ENCODE data around the gene MTHFD2L.

DNA sequence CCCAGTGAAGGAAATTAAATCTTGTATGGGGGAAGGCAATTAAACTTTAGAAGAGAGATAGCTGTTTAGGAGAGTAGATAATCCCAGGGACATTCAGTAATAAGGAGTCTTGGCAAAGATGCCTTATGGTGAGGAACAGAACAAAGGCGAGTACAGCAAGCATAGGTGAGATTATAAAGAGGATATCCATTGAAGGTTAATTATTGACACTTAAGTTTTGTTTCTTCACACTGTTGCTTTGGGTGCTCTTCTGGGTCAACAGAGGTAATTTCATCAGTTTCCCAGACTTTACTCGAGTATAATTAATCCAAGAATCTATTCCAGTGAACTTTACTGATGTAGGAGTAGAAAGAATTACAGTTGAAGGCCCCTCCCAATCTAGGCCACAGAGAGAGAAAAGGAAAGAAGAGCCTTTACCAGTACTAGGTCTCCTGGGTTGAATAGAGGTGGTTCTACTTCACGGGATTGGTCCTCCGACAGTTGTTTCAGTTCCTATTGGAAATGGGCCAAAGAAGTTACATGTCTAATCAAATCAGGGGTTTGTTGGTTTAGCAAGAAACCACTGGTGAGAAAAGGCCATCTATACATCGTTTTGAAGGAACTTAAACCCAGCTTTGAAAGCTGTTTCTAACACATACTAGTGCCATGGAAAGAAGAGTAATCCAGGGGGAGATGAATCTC is 177.6 kb downstream of the MTHFD2L start:
- TF ChIP-seq, protein P1, sequence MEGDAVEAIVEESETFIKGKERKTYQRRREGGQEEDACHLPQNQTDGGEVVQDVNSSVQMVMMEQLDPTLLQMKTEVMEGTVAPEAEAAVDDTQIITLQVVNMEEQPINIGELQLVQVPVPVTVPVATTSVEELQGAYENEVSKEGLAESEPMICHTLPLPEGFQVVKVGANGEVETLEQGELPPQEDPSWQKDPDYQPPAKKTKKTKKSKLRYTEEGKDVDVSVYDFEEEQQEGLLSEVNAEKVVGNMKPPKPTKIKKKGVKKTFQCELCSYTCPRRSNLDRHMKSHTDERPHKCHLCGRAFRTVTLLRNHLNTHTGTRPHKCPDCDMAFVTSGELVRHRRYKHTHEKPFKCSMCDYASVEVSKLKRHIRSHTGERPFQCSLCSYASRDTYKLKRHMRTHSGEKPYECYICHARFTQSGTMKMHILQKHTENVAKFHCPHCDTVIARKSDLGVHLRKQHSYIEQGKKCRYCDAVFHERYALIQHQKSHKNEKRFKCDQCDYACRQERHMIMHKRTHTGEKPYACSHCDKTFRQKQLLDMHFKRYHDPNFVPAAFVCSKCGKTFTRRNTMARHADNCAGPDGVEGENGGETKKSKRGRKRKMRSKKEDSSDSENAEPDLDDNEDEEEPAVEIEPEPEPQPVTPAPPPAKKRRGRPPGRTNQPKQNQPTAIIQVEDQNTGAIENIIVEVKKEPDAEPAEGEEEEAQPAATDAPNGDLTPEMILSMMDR (IDR thresholded peaks at IDR 0.05) = no peak
- TF ChIP-seq POLR2A (IDR thresholded peaks at IDR 0.05) (no peak), EP300 (IDR thresholded peaks at IDR 0.05) (no peak)
